Endothelial cell (in vitro differentiated cells): ENCODE results near the gene WDFY3. TPM values are rescaled to one million over a fixed set of nuclear protein-coding genes. Genes with fewer than 3 reads are reported as not detected.

Experiments used
- DNase-seq: peaks from one replicate; pipeline ENCODE4 v3.0.0; 2021; ENCODE audit warnings: low spot score
- H3K27ac Mint-ChIP-seq: one replicate; pipeline ENCODE4 v1.8.0; 2021; ENCODE audit warnings: mixed read lengths, inconsistent platforms; ENCODE audit not compliant: unreplicated experiment
- H3K27me3 Mint-ChIP-seq: one replicate; pipeline ENCODE4 v1.8.0; 2021; ENCODE audit warnings: mild to moderate bottlenecking, moderate library complexity, mixed read lengths, inconsistent platforms; ENCODE audit not compliant: unreplicated experiment
- H3K36me3 Mint-ChIP-seq: one replicate; pipeline ENCODE4 v1.8.0; 2021; ENCODE audit warnings: mild to moderate bottlenecking, low read depth, mixed read lengths, inconsistent platforms; ENCODE audit not compliant: unreplicated experiment
- H3K4me1 Mint-ChIP-seq: one replicate; pipeline ENCODE4 v1.8.0; 2021; ENCODE audit warnings: mild to moderate bottlenecking, mixed read lengths, inconsistent platforms; ENCODE audit not compliant: unreplicated experiment
- H3K4me3 Mint-ChIP-seq: one replicate; pipeline ENCODE4 v1.8.0; 2021; ENCODE audit warnings: mild to moderate bottlenecking, mixed read lengths, inconsistent platforms; ENCODE audit not compliant: unreplicated experiment
- H3K9me3 Mint-ChIP-seq: one replicate; pipeline ENCODE4 v1.8.0; 2021; ENCODE audit warnings: mixed read lengths, inconsistent platforms; ENCODE audit not compliant: unreplicated experiment
- CTCF ChIP-seq: fragments of 200-600 bp; sonication (generic); IDR thresholded peaks from one replicate; pipeline ENCODE4 v1.5.0; 2021; ENCODE audit warnings: antibody characterized with exemption; ENCODE audit not compliant: unreplicated experiment
- total RNA-seq: library from RNA; stranded (reverse); fragmentation: NEBNext Ultra II Directional; extraction: Animal tissue kit (Norgen Biotek cat#: 25700); gene quantifications from one replicate; pipeline ENCODE4 v1.2.1, GENCODE V29; 2021; ENCODE audit not compliant: unreplicated experiment

WDFY3 gene
- total RNA-seq, 1 donor from 2014 or later, result 94.8 TPM

DNA sequence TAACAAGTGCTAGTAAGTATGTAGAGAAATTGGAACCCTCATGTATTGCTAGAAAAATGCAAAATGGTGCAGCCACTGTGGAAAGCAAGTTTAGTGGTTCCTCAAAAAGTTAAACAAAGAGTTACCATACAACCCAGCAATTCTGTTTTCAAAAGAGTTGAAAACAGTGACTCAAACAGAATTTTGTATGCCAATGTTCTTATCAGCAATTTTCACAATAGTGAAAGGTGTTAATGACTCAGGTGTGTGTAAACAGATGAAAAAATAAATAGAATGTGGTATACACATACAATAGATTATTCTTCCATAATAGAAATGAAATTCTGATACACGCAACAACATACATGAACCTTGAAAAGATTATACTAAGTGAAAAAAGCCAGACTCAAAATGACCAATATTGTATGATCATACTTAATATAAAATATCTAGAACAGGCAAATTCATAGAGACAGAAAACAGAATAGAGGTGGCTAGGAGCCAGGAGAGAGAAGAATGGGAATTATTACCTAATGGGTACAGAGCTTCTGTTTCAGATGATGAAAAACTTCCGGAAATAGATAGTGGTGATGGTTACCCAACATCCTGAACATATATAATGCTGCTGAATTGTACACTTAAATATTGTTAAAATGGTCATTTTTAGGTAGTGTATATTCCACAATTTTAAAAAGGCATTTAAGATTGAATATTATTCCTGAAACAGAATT lies 51.6 kb downstream of the WDFY3 start:
- peaks cover 4% of the 10 kb centered on the region for H3K4me1 Mint-ChIP-seq
- peaks cover 20% of the 10 kb centered on the region for H3K36me3 Mint-ChIP-seq
- H3K27me3 Mint-ChIP-seq, result peaks cover 1% of the 10 kb centered on the region
- DNase-seq, result no peak
- no peak for TF ChIP-seq CTCF
- no peak overlapping the region for H3K4me3 Mint-ChIP-seq
- H3K9me3 Mint-ChIP-seq, result no peaks in the 10 kb centered on the region
- H3K27ac Mint-ChIP-seq, result no peak overlapping the region

GRCh38 chr4:84913176-84913575 lies 53.3 kb downstream of the WDFY3 start:
- Mint-ChIP-seq H3K4me3 (no peak overlapping the region), H3K9me3 (no peaks in the 10 kb centered on the region), H3K27ac (no peak overlapping the region), H3K4me1 (peaks cover 9% of the 10 kb centered on the region), H3K36me3 (peaks cover 13% of the 10 kb centered on the region), H3K27me3 (peaks cover 1% of the 10 kb centered on the region)
- DNase-seq, result no peak
- TF ChIP-seq CTCF, result no peak

GRCh38 chr4:84912741-84913140 lies 53.7 kb downstream of the WDFY3 start:
- no peak overlapping the region for H3K4me3 Mint-ChIP-seq
- no peaks in the 10 kb centered on the region for H3K9me3 Mint-ChIP-seq
- no peak for TF ChIP-seq CTCF
- peaks cover 13% of the 10 kb centered on the region for H3K4me1 Mint-ChIP-seq
- no peak for DNase-seq
- H3K36me3 Mint-ChIP-seq, result peaks cover 13% of the 10 kb centered on the region
- no peak overlapping the region for H3K27ac Mint-ChIP-seq
- peaks cover 1% of the 10 kb centered on the region for H3K27me3 Mint-ChIP-seq

- no peak overlapping the region for H3K27ac Mint-ChIP-seq
- H3K4me1 Mint-ChIP-seq, result peaks cover 26% of the 10 kb centered on the region
- peaks cover 1% of the 10 kb centered on the region for H3K27me3 Mint-ChIP-seq
- DNase-seq, result no peak
- no peak for TF ChIP-seq CTCF
- H3K4me3 Mint-ChIP-seq, result no peak overlapping the region
- H3K9me3 Mint-ChIP-seq, result no peaks in the 10 kb centered on the region
- peaks cover 20% of the 10 kb centered on the region for H3K36me3 Mint-ChIP-seq
Measured at GRCh38 chr4:84908876-84909275, 57.6 kb downstream of the WDFY3 start.

- TF ChIP-seq CTCF, result no peak
- H3K9me3 Mint-ChIP-seq, result no peaks in the 10 kb centered on the region
- no peaks in the 10 kb centered on the region for H3K27me3 Mint-ChIP-seq
- peaks cover 30% of the 10 kb centered on the region for H3K4me1 Mint-ChIP-seq
- H3K4me3 Mint-ChIP-seq, result no peak overlapping the region
- H3K27ac Mint-ChIP-seq, result peak overlapping the region; percentile 21
- H3K36me3 Mint-ChIP-seq, result peaks cover 14% of the 10 kb centered on the region
- DNase-seq, result no peak
Measured at GRCh38 chr4:84907145-84907544, 59.3 kb downstream of the WDFY3 start.
